Measurements from ENCODE around the gene NQO1. TPM values are rescaled to one million over a fixed set of nuclear protein-coding genes. Genes with fewer than 3 reads are reported as not detected.
"Not testable (repeated sequence)": the region's sequence is repeated elsewhere in the genome, so short reads cannot be mapped to it uniquely, and the experiment has no call there.

NQO1 gene
- total and polyA plus RNA-seq, 7 donors = 14.5 to 250 (median 56.0) TPM

DNA sequence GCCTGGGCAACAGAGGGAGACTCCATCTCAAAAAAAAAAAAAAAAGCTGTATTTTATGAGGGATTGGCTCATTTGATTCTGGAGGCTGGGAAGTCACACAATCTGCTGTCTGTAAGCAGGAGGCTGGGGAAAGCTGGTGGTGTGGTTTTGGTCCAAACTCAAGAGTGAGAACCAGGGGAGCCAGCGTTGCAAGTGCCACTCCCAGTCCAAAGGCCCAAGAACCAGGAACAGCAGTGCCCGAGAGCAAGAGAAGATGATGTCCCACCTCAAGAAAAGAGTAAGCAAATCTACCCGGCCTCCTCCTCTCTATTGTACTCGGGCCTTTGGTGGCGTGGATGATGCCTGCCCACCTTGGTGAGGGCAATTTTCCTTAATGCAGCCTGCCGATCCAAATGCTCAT is 5.7 kb upstream of the NQO1 start:
- Histone ChIP-seq H3K27ac (no peak overlapping the region), H3K27me3 (no peaks in the 10 kb centered on the region), H3K9me3 (no peaks in the 10 kb centered on the region), H3K4me1 (peaks cover 0 to 15% (median 9%) of the 10 kb centered on the region in 4 donors), H3K4me3 (no peak overlapping the region), H3K36me3 (no peaks in the 10 kb centered on the region)
- WGBS, 2 donors = 47 to 83% methylated on average over 6 of the region's 6 CpGs
- no peak for DNase-seq
- no peak for TF ChIP-seq POLR2A (IDR thresholded peaks at IDR 0.05)
- no peak for TF ChIP-seq EP300 (IDR thresholded peaks at IDR 0.05)
- TF ChIP-seq, protein P1, sequence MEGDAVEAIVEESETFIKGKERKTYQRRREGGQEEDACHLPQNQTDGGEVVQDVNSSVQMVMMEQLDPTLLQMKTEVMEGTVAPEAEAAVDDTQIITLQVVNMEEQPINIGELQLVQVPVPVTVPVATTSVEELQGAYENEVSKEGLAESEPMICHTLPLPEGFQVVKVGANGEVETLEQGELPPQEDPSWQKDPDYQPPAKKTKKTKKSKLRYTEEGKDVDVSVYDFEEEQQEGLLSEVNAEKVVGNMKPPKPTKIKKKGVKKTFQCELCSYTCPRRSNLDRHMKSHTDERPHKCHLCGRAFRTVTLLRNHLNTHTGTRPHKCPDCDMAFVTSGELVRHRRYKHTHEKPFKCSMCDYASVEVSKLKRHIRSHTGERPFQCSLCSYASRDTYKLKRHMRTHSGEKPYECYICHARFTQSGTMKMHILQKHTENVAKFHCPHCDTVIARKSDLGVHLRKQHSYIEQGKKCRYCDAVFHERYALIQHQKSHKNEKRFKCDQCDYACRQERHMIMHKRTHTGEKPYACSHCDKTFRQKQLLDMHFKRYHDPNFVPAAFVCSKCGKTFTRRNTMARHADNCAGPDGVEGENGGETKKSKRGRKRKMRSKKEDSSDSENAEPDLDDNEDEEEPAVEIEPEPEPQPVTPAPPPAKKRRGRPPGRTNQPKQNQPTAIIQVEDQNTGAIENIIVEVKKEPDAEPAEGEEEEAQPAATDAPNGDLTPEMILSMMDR (IDR thresholded peaks at IDR 0.05) = no peak
- TF ChIP-seq POLR2AphosphoS5 (IDR thresholded peaks at IDR 0.05) = no peak
- intact Hi-C loops (cut with DNase I) = no loop called here

DNA sequence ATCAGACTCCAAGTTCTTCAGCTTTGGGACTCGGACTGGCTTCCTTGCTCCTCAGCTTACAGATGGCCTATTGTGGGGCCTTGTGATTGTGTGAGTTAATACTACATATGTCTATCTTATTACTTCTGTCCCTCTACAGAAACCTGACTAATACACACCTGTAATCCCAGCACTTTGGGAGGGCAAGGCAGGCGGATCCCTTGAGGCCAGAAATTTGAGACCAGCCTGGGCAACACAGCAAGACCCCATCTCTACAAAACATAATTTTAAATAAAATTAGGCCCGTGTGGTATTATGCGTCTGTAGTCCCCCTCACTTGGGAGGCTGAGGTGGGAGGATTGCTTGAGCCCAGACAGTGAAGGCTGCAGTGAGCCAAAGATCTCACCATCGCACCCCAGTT is 4.9 kb upstream of the NQO1 start:
- H3K9me3 ChIP-seq; intact Hi-C loops (cut with DNase I); DNase-seq; H3K36me3 ChIP-seq; H3K27me3 ChIP-seq; H3K27ac ChIP-seq; H3K4me3 ChIP-seq: not testable (repeated sequence)
- H3K4me1 ChIP-seq = peaks cover 0 to 21% (median 14%) of the 10 kb centered on the region in 4 donors
- WGBS, 2 donors = 78 to 90% methylated on average over 5 of the region's 5 CpGs

DNA sequence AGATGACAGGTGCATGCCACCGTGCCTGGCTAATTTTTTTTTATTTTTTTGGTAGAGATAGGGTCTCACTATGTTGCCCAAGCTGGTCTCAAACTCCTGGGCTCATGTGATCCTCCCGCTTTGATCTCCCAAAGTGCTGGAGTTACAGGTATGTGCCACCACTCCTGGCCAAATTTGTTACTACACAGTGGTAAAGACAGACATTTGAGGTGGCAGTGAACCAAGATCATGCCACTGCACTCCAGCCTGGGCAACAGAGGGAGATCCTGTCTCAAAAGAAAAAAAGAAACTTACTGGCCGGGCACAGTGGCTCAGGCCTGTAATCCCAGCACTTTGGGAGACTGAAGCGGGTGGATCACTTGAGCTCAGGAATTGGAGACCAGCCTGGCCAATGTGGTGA is 2.7 kb upstream of the NQO1 start:
- H3K27ac ChIP-seq; H3K27me3 ChIP-seq; H3K4me3 ChIP-seq; DNase-seq; intact Hi-C loops (cut with DNase I); H3K36me3 ChIP-seq; H3K9me3 ChIP-seq: not testable (repeated sequence)
- H3K4me1 ChIP-seq = peaks cover 0 to 26% (median 17%) of the 10 kb centered on the region in 4 donors
- 90 to 93% methylated on average over 4 of the region's 4 CpGs for WGBS, 2 donors

DNA sequence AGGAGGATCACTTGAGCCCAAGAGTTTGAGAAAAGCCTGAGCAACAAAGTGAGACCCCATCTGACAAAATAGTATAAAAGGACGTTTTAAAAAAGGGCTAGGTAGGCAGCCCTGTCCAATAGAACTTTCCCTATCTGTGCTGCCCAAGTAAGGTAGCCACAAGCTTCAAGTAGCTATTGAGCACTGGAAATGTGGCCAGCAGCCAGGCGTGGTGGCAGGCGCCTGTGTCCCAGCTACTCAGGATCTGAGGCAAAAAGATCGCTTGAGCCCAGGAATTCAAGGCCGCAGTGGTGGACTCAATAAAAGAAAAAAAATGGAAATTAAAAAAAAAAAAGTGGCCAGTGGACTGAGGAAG is 1.5 kb upstream of the NQO1 start:
- peak overlapping the region in 3 of 4 donors; percentile 79 to 93 (median 84) for H3K27ac ChIP-seq
- no peak for TF ChIP-seq POLR2AphosphoS5 (IDR thresholded peaks at IDR 0.05)
- TF ChIP-seq, protein P1 (IDR thresholded peaks at IDR 0.05) = no peak
- TF ChIP-seq EP300 (IDR thresholded peaks at IDR 0.05) = no peak
- no peak for TF ChIP-seq POLR2A (IDR thresholded peaks at IDR 0.05)
- H3K4me3 ChIP-seq = no peak overlapping the region
- H3K27me3 ChIP-seq = no peaks in the 10 kb centered on the region
- H3K36me3 ChIP-seq = no peaks in the 10 kb centered on the region
- DNase-seq = no peak
- no peaks in the 10 kb centered on the region for H3K9me3 ChIP-seq
- peaks cover 0 to 26% (median 17%) of the 10 kb centered on the region in 4 donors for H3K4me1 ChIP-seq
- intact Hi-C loops (cut with DNase I) = no loop called here
- 93 to 94% methylated on average over 5 of the region's 5 CpGs for WGBS, 2 donors

DNA sequence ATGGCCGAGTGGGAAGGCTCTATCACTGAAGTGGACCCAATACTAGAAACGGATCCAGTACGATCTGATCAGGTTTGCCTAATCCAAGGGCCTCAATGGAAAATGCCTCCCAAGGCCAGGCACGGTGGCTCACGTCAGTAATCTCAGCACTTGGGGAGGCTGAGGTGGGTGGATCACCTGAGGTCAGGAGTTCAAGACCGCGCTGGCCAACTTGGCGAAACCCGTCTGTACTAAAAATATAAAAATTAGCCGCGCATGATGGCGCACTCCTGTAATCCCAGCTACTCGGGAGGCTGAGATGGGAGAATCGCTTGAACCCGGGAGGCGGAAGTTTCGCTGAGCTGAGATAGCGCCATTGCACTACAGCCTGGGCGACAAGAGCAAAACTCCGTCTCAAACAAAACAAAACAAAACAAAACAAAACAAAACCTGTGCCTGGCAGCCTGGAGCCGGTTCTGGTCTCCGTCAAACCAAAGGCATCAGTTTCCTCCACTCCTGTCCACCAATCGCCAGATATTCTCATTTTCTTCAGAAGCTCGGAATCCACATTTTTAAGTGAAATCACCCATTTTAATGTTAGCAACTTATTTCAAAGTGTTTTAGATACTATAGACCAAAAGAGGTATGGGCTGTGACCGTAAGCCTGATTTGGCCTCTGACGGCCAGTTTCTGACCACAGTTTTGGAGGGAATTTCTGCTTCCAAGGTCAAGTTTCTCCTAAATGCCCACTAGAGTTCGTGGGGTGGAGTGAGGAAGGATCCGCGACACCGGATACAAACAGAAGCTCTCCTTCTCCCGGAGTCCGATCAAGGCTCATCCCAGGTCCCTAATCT is 664 bp downstream of the NQO1 start:
- peak overlapping the region; percentile 76 to 93 (median 82) for H3K27ac ChIP-seq
- peaks cover 0 to 26% (median 17%) of the 10 kb centered on the region in 4 donors for H3K4me1 ChIP-seq
- no peaks in the 10 kb centered on the region for H3K36me3 ChIP-seq
- WGBS, 2 donors = 70% methylated on average over 32 of the region's 32 CpGs
- no peaks in the 10 kb centered on the region for H3K27me3 ChIP-seq
- no peaks in the 10 kb centered on the region for H3K9me3 ChIP-seq
- peak overlapping the region; percentile 41 to 59 (median 48) for H3K4me3 ChIP-seq
- DNase-seq = no peak
- intact Hi-C loops (cut with DNase I) = no loop called here
- TF ChIP-seq, protein P1 (IDR thresholded peaks at IDR 0.05) = peak in 1 of 4 experiments; percentile 11
- TF ChIP-seq POLR2AphosphoS5 (IDR thresholded peaks at IDR 0.05) = no peak

Data from sigmoid colon (tissue), 7 donors.